ENCODE measurements around the gene FXYD5.

FXYD5 gene

GRCh38 chr19:35135389-35135909 lies 19.1 kb upstream of the FXYD5 start:
- no peak overlapping the region for H3K4me3 ChIP-seq (replicated peaks; ENCODE audit: insufficient read depth, low read length)
- no peak overlapping the region for H3K27ac ChIP-seq (replicated peaks)
- TF ChIP-seq CTCF (IDR thresholded peaks at IDR 0.05; ENCODE audit: insufficient read depth, low read length) (peak; percentile 58), REST (IDR thresholded peaks at IDR 0.05; ENCODE audit: insufficient replicate concordance, low read depth) (peak; percentile 67), SPI1 (IDR thresholded peaks at IDR 0.05; ENCODE audit: borderline replicate concordance, low read depth) (no peak), POLR2AphosphoS5 (IDR thresholded peaks at IDR 0.05; ENCODE audit: low read depth) (no peak), GABPA (IDR thresholded peaks at IDR 0.05; ENCODE audit: low read depth) (no peak)
- no peaks in the 10 kb centered on the region for H3K27me3 ChIP-seq (ENCODE audit: insufficient read depth, poor library complexity, severe bottlenecking)
- DNase-seq (ENCODE audit: low read depth in 1 of 2, low spot score in 1 of 2), result peak; percentile 44 to 51

GRCh38 chr19:35136231-35136630 lies 18.3 kb upstream of the FXYD5 start:
- Histone ChIP-seq H3K4me3 (replicated peaks; ENCODE audit: insufficient read depth, low read length) (no peak overlapping the region), H3K27me3 (ENCODE audit: insufficient read depth, poor library complexity, severe bottlenecking) (no peaks in the 10 kb centered on the region), H3K27ac (replicated peaks) (no peak overlapping the region)
- no peak for DNase-seq (ENCODE audit: low read depth in 1 of 2, low spot score in 1 of 2)
- TF ChIP-seq POLR2AphosphoS5 (IDR thresholded peaks at IDR 0.05; ENCODE audit: low read depth) (no peak), REST (IDR thresholded peaks at IDR 0.05; ENCODE audit: insufficient replicate concordance, low read depth) (no peak)

- no peak for DNase-seq (ENCODE audit: low read depth in 1 of 2, low spot score in 1 of 2)
- Histone ChIP-seq H3K4me3 (replicated peaks; ENCODE audit: insufficient read depth, low read length) (no peak overlapping the region), H3K27me3 (ENCODE audit: insufficient read depth, poor library complexity, severe bottlenecking) (peaks cover 4% of the 10 kb centered on the region), H3K27ac (replicated peaks) (no peak overlapping the region)
- no peak for TF ChIP-seq SPI1 (IDR thresholded peaks at IDR 0.05; ENCODE audit: borderline replicate concordance, low read depth)
- TF ChIP-seq REST (IDR thresholded peaks at IDR 0.05; ENCODE audit: insufficient replicate concordance, low read depth), result no peak
- TF ChIP-seq CTCF (IDR thresholded peaks at IDR 0.05; ENCODE audit: insufficient read depth, low read length), result no peak
- no peak for TF ChIP-seq POLR2AphosphoS5 (IDR thresholded peaks at IDR 0.05; ENCODE audit: low read depth)
Measured at GRCh38 chr19:35136977-35137702, 17.4 kb upstream of the FXYD5 start.
